ENCODE results near the gene RPRD1B. TPM values are rescaled to one million over a fixed set of nuclear protein-coding genes. Genes with fewer than 3 reads are reported as not detected.
A peak's percentile ranks its signal among the peaks of the same experiment; 100 is the strongest.

RPRD1B gene
- total and polyA plus RNA-seq, 2 of the 13 experiments (the other 11 are each of a cell fraction or from before 2014, with no cell fraction given): 31.1 to 41.5 TPM

- Histone ChIP-seq H3K4me1 (ENCODE audit: insufficient read depth, low read length) (peaks cover 51% of the 10 kb centered on the region), H3K79me2 (ENCODE audit: insufficient read depth, low read length) (no peaks in the 10 kb centered on the region), H3K4me3 (replicated peaks in 1 of 3; ENCODE audit: insufficient read depth in 1 of 3, low read depth in 2 of 3, low read length in 3 of 3) (no peak overlapping the region), H2AFZ (ENCODE audit: low read length) (no peak overlapping the region), H3K36me3 (replicated peaks in 1 of 2; ENCODE audit: control insufficient read depth in 1 of 2, insufficient read depth in 2 of 2, low read length in 2 of 2) (peaks cover 27 to 51% of the 10 kb centered on the region in 2 experiments), H3K27ac (ENCODE audit: extremely low read length, insufficient read depth, low read length) (no peak overlapping the region), H3K4me2 (ENCODE audit: low read depth, low read length) (no peak overlapping the region), H3K9me3 (ENCODE audit: low read length) (no peaks in the 10 kb centered on the region), H4K20me1 (ENCODE audit: insufficient read depth, low read length) (no peaks in the 10 kb centered on the region), H3K27me3 (ENCODE audit: control insufficient read depth in 1 of 2, insufficient read depth in 2 of 2, low read length in 2 of 2) (no peaks in the 10 kb centered on the region), H3K9ac (ENCODE audit: insufficient read depth, low read depth, low read length) (no peak overlapping the region)
- intact Hi-C loops (cut with micrococcal nuclease; ENCODE audit: unreplicated experiment) (no loop called here), in situ Hi-C loops (cut with HindIII; ENCODE audit: extremely low pct_ligation_motif_present, low pct_unique_long_range_greater_than_20kb) (no loop called here)
- CTCF ChIA-PET (ENCODE audit: low intra/inter-chr PET ratio, low total read pairs): no interaction called here
- POLR2A ChIA-PET: no interaction called here
- FAIRE-seq (no peak), ATAC-seq (no peak), DNase-seq (ENCODE audit: low spot score) (no peak)
- no TSS peak for BruUV-seq (replicated peaks)
- 93% methylated on average over 6 of the region's 6 CpGs for WGBS (ENCODE audit: low lambda C conversion rate)
- TF ChIP-seq GPBP1L1 (CRISPR knock-in tag; IDR thresholded peaks at IDR 0.05): no peak
- no peak for TF ChIP-seq ZNF703 (CRISPR knock-in tag; IDR thresholded peaks at IDR 0.05; ENCODE audit: borderline replicate concordance)
- TF ChIP-seq ZNF761 (CRISPR knock-in tag; conservative IDR thresholded peaks at IDR 0.05): no peak
- TF ChIP-seq ZNF773 (CRISPR knock-in tag; IDR thresholded peaks at IDR 0.05; ENCODE audit: borderline replicate concordance): no peak
- no peak for TF ChIP-seq ZFP36L1 (CRISPR knock-in tag; IDR thresholded peaks at IDR 0.05)
- TF ChIP-seq ATF7 (IDR thresholded peaks at IDR 0.05): 0 out of 2 replicates have a peak, but pooled peaks have one; percentile 7
- TF ChIP-seq ATF7 (CRISPR knock-in tag; IDR thresholded peaks at IDR 0.05): no peak
These were observed 58.1 kb downstream of the RPRD1B start for GRCh38 chr20:38091441-38092216.
